Left forelimb (tissue), 1 donor: ENCODE data around the gene DISP1.

Source experiments
- DNase-seq: peaks from one replicate; pipeline ENCODE4 v3.0.0-alpha.2; 2018; ENCODE audit warnings: low spot score

The DISP1 gene, protein sequence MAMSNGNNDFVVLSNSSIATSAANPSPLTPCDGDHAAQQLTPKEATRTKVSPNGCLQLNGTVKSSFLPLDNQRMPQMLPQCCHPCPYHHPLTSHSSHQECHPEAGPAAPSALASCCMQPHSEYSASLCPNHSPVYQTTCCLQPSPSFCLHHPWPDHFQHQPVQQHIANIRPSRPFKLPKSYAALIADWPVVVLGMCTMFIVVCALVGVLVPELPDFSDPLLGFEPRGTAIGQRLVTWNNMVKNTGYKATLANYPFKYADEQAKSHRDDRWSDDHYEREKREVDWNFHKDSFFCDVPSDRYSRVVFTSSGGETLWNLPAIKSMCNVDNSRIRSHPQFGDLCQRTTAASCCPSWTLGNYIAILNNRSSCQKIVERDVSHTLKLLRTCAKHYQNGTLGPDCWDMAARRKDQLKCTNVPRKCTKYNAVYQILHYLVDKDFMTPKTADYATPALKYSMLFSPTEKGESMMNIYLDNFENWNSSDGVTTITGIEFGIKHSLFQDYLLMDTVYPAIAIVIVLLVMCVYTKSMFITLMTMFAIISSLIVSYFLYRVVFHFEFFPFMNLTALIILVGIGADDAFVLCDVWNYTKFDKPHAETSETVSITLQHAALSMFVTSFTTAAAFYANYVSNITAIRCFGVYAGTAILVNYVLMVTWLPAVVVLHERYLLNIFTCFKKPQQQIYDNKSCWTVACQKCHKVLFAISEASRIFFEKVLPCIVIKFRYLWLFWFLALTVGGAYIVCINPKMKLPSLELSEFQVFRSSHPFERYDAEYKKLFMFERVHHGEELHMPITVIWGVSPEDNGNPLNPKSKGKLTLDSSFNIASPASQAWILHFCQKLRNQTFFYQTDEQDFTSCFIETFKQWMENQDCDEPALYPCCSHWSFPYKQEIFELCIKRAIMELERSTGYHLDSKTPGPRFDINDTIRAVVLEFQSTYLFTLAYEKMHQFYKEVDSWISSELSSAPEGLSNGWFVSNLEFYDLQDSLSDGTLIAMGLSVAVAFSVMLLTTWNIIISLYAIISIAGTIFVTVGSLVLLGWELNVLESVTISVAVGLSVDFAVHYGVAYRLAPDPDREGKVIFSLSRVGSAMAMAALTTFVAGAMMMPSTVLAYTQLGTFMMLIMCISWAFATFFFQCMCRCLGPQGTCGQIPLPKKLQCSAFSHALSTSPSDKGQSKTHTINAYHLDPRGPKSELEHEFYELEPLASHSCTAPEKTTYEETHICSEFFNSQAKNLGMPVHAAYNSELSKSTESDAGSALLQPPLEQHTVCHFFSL (N-terminal part only)

DNA sequence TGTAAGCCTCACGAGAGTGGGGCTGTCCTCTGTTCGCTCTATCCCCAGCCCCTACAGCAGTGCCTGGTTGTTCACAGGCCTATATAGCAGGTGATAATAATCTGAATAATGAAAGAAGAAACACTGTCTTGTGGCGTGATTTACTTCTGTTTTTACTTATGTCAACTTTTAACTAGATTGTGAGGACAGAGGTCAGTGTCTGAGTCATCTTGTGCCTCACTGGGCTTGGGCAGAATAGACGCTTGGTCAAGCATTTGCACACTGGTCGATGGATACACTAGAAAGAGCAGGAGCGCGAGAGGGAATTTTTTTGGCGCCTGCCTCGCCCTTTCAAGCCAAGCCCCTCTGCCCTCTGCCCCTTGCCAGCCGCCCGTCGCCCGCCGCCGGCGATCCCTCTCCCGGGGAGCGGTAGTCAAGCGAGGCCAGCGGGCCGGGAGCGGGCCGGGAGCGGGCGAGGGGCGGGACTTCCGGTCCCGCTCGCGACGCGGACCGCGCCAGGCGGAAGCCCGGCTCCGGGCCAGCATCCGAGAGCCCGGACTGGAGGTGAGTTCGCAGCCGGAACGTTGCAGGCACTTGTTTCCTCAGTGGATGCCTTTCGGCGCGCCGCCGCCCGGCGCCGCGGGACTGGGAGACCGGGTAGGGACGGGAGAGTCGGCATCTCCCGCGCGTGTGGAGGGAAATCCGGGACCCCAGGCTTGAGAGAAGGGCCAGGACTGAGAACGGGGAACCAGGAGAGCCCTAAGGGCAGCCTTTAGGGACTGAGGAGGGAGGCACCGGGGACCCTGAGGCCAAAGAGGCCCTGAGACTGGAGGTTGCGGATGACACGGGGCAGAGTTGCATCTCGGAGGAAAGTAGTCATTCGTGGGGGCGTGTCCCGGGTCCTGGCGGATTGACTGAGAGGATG, at the start of gene DISP1:
TSS of gene DISP1 (plus strand) at position 504 of the 904 bp plus-strand sequence. CDS start 127,785 bp downstream, outside the sequence.
- peak; percentile 88 for DNase-seq

DNA sequence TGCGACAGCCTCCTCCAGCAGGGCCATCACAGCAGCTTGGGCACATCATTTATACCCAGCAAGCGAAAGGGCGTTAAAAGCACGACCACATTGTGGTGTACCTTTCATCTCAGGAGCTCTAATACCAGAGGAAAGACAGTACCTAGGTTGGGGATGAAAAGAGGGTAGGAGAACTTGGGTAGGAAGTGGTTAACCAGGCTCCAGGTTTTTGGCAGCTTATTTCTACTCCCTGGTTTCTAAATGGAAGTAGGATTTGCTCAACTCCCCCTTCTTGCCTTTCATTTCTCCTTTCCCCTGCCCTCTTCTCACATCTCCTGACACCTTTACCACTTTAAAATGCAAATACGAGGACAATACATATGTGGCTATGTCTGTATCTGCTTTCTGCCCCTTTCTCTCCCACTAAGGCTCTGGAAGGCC, 47.7 kb upstream of the DISP1 start:
- DNase-seq: no peak

- no peak for DNase-seq
These were observed 46.2 kb upstream of the DISP1 start for GRCh38 chr1:222768592-222768991.

DNA sequence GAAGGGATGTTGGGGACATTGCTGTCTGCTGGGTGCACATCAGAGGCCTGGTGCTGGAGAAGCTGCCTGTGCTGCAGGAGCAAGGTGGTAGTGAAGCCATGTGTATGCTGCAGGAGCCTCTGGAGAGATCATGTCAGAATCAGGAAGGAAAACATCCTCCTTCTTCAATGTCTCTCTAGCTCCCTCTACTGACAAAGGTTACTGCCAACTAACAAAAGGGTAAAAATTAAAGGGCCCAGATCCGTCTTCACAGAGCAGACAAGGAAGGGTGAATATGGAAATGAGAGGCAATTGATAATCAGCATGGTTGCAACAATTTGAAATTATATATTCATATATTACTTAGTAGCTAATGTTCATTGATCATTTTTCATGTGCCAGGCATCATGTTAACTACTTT, 45.7 kb upstream of the DISP1 start:
- no peak for DNase-seq

- no peak for DNase-seq
These were observed 44.7 kb upstream of the DISP1 start for GRCh38 chr1:222769971-222770620.

DNA sequence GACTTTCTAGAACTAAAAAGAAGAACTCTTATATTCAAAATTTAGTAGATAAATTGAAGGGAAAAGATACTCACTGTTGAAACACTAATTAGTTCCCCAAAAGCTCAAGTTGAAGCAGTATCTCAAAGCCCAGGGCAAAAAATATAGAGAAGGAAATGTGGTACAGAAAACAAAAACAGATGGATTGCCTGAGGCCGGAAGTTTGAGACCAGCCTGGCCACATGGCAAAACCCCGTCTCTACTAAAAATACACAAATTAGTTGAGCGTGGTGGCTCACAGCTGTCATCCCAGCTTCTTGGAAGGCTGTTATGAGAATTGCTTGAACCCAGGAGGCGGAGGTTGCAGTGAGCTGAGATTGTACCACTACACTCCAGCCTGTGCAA, 41.9 kb upstream of the DISP1 start:
- DNase-seq: no peak

DNA sequence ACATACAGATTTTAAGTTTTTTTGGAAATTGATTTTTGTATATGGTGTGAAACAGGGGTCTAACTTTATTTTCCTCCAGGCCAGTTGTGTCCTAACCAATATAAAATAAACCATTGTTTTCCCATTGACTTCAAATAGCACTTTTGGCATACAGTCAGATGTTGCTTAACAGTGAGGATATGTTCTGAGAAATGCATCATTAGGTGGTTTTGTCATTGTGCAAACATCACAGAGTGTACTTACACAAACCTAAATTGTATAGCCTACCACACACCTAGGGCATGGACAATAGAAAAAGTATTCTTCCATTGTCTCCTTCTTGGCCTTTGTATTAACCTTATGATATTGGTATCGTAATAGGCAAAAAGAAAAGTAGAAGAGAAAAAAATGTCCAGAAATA, 37.4 kb upstream of the DISP1 start:
- no peak for DNase-seq

DNA sequence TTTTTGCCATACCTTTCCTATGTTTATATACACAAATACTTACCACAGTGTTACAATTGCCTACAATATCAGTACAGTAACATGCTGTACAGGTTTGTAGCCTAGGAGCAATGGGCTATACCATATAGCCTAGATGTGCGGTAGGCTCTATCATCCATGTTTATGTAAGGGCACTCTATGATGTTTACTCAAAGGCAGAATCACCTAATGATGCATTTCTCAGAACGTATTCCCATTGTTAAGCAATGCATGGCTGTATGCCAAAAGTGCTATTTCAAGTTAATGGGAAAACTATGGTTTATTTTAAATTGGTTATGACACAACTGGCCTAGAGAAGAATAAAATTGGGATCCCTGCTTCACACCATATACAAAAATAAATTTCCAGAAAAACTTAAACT, 36.9 kb upstream of the DISP1 start:
- DNase-seq: no peak

DNA sequence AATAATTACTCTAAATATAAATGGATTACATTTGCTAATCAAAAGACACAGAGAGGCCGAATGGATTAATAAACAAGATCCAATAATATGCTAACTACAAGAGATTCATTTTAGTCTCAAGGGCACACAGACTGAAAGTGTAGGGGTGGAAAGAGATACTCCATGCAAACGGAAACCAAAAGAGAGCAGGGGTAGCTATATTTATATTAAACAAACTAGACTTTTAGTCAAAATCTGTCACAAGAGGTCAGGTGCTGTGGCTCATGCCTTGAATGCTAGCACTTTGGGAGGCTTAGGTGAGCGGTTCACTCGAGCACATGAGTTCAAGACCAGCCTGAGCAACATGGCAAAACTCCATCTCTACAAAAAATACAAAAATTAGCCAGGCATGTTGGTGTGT, 33.6 kb upstream of the DISP1 start:
- DNase-seq: no peak

DNA sequence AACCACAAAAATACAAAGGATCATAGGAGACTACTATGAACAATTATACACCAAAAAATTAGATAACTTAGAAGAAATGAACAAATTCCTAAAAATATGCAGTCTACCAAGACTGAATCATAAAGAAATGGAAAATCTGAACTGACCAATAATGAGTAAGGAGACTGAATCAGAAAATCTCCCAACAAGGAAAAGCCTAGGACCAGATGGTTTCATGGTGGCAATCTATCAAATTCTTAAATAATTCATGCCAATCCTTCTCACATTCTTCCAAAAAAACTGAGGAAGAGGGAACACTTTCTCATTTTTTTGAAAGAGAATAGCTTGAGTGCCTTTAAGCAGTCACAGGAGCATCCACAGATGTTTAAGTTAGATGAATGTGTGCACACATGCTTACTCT, 31.8 kb upstream of the DISP1 start:
- DNase-seq: no peak

DNA sequence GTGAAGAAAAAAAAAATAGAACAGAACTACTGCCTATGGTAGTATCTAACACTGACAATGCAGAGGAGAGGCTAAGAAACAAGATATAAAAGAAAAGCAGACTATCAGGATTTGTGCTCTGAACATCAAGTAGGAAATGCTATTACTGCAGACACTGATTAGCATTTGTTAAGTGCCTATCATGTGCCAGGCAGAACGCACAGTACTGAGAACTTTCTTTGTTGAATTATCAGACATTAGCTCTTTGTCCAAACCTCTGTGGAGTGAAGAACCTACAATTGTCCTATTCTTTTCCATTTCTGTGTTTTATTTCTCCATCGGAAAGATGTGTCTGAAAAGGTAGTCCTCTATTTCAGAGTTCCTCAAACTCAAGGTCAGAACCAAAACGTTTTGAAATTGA, 30.5 kb upstream of the DISP1 start:
- no peak for DNase-seq

- no peak for DNase-seq
These were observed 29.9 kb upstream of the DISP1 start for GRCh38 chr1:222784916-222785315.

DNA sequence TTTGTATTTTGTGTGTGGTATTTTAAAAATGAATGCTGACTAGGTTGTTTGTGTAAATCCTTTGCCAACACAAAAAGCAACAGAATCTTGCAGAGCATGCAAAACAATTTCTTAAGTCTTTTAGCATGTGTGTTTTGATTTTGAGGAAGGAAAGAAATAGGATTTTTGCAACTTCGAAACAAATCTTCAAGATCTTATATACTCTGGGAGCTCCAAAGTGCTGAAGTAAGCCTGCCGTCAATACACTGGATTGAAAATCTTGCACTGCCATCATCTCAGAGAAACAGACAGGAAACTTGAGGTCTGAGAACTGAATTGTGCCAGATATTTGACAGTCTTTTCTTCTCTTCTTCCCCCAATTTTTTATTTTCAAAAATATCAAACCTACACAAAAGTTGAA, 29.3 kb upstream of the DISP1 start:
- no peak for DNase-seq

DNA sequence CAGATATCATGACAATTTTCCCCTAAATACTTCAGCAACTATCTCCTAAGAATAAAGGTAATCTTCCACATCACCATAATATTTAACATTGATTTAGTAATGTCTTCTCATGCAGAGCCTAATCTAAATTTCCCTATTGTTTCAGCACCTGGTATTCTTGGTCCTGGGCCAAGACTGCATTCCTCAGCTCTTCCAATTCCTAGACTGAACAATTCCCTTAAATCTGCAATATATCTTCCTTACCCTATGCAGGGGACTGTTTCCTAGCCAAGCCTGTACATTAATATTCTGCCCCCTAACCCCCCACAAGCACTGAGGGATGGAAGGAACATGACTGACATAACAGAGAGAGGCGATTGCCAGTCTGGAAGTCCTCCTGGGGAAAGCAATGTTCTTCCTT, 28.7 kb upstream of the DISP1 start:
- DNase-seq: no peak

DNA sequence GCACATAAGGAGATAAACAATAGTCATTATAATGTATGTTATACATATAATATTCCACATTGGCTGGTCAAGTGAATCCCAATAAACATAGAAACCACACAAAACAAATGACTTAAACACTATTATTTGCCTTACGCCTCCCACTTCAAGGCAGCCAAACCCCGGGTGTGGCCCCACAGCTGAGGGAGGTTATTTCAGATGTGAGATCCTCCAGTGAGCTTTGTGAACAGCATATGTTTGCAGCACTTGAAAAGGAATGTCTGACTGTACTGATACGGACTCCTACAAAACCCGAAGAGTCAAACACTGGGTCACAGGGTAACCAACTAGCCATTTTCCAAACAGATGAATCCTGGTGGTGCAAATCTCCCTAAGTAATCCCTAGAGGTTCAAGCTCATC, 27.1 kb upstream of the DISP1 start:
- no peak for DNase-seq

- DNase-seq: no peak
These were observed 26.3 kb upstream of the DISP1 start for GRCh38 chr1:222788402-222789156.

DNA sequence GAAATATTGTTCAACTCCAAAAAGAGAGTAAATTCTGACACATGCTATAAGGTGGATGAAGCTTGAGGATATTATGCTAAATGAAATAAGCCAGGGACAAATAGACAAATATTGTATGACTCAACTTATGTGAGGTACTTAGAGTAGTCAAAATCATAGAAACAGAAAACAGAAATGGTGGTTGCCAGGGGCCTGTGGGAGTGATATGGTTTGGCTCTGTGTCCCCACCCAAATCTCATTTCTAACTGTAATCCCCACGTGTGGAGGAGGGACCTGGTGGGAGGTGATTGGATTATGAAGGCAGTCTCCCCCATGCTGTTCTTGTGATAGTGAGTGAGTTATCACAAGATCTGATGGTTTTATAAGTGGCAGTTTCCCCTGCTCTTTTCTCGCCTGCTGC, 24.7 kb upstream of the DISP1 start:
- DNase-seq: no peak

DNA sequence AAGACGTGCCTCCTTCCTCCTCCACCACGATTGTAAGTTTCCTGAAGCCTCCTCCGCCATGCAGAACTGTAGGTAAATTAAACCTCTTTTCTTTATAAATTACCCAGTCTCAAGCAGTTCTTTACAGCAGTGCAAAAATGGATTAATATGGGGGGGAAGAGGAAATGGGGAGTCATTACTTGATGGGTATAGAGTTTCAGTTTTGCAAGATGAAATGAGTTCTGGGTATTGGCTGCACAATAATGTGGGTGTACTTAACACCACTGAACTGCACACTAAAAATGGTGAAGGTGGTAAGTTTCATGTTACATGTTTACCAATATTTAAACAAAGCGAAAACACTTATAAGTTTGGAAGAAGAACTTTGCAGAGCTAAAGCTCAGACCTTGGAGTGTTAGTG, 24.3 kb upstream of the DISP1 start:
- no peak for DNase-seq

DNA sequence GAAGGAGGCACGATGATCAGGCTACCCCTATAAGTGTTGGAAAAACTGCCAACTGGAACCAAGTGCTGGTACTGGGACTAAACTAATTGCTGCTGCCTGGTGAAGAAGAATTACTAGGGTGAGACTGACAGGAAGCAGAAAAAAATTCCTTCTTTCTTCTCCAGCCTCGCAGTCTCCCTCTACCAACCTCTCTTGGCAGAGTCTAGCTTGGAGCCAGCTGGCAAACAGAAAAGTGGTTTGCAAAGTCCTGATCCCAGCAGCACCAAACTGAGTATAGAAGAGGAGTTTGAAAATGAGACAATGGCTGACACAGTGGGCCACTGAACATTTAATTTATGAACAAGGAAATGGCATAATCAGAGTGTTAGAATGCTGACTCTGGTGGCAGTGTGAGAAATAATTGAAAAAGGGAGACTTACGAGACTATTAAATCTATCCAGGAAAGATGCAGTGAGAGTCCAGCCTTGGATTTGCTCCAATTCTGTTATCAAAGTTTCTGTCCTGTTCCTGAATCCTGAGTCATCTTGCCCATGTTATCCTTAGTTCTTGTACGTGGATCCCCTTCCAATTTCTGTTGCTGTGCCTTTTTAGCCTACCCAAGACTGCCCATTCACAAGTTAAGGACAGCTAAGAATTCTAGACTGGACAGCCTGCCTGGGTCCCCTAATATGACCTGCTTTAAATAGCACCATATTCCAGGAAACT, 23.7 kb upstream of the DISP1 start:
- DNase-seq: no peak
